ENCODE results near the gene P2RY2.
"Not testable (repeated sequence)": the region's sequence is repeated elsewhere in the genome, so short reads cannot be mapped to it uniquely, and the experiment has no call there.

DNA sequence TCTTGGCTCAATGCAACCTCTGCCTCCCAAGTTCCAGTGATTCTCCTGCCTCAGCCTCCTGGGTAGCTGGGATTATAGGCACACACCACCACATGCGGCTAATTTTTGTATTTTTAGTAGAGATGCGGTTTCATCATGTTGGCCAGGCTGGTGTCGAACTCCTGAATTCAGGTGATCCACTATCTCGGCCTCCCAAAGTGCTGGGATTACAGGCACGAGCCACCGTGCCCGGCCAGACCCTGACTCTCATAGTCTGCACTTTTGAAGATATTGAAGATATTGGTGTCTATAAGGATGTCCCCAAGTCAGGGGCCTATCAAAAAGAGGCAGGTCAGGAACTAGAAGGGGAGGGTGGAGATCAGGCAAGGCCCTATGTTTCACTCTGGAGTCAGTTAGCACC, 20.3 kb upstream of the P2RY2 start:
- not testable (repeated sequence) for TF ChIP-seq POLR2A, POLR2AphosphoS5, TAF1 (IDR thresholded peaks at IDR 0.05; ENCODE audit: low read depth, low read length)
